HG03066 (cell line): ENCODE measurements around the gene RNASEH1.

Experiments
- ATAC-seq: cut with Tn5 transposase; IDR thresholded peaks from one replicate; pipeline ENCODE4 v1.9.1; 2021; ENCODE audit warnings: low read depth; ENCODE audit not compliant: unreplicated experiment

Gene RNASEH1

GRCh38 chr2:3563521-3563976 is 5.4 kb upstream of the RNASEH1 start:
- ATAC-seq: peak; percentile 48

GRCh38 chr2:3557639-3558204 is 411 bp downstream of the RNASEH1 start:
- peak; percentile 23 for ATAC-seq

DNA sequence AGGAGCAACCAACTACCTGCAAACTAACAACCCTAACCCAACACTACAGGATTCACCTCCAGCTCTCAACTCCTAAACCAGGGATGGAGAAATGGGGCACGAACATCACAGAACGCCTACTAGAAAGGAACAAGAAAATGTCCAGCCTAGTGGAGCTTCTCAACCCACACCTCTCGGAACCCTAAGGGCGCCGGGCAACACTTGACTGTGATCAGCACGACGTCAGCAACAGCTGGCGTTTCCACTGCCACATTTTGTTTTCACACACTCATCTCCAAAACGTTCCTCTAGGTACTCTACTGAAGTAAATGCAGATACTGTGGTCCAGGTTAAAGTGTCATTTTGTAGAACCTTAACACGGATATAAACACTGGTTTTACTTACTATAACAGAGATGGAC is 4.2 kb downstream of the RNASEH1 start:
- ATAC-seq: no peak

DNA sequence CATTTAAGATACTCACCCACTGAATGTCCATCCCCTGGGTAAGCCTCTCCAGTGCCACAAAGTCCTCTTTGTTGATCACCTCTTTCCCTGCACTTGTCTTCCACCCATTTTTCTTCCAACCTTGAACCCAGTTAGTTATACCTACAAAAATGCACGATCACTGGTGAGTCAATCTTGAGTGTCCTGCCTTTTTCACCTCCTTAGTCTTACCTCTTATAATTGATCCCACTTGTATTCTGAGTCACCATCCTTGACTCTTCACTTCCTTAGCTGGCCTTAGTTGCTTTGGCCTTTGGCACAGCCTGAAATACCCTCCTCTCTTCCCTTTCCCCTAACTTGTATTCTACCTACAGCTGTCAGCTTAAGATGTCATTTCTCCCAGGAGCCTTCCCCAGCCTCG is 10.2 kb downstream of the RNASEH1 start:
- ATAC-seq: no peak

GRCh38 chr2:3545788-3546478 is 12.2 kb downstream of the RNASEH1 start:
- ATAC-seq: no peak

DNA sequence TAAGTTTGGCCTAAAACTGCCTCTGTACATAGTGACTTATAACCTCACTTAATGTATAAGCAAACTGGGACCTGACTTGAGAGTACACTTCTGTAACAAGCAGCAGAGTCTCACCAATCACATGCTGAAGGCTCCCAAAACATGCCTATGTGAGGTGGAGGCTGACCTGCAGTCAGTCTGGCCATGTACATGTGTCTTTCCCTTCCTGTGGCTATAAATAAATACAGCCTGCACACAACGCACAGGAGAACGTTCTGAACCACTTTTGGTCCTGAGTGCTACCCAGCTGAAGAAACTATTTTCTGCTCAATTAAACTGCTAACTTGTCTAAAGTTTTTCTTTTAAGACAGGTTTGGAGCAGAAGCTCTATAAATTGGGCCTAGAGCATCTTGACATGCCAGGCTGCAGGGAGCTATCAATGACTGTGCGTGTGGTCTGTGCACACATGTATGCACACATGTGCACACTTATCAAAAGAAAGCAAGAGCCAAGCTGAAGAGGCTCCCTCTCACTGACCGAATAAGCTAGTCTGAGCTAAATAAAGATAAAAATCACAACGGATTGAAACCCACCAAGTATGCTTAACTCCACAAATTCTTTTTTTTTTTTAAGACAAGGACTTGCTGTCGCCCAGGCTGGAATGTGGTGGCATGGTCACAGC is 15.0 kb downstream of the RNASEH1 start:
- ATAC-seq: no peak

GRCh38 chr2:3542107-3542506 is 16.0 kb downstream of the RNASEH1 start:
- ATAC-seq: no peak

DNA sequence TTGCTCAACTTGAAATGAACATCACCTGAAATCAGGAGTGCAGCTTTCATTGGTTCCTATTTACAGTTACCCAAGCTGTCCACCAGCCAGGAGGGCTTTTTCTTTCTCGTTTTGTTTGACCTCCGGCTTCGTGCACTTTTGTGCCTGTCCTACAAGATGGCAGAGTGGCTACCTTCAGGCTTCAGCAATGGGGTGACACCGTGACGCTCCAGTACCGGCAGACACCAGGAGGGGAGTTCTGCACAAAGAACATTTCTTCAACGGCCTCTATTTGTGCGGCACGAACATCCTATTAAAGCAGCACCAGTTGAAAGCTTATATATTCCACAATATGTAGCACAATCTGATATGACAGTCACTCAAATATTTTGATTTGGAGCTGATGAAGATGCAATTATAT is 18.3 kb downstream of the RNASEH1 start:
- no peak for ATAC-seq

- no peak for ATAC-seq
Observed at GRCh38 chr2:3536682-3537632, 21.2 kb downstream of the RNASEH1 start.

DNA sequence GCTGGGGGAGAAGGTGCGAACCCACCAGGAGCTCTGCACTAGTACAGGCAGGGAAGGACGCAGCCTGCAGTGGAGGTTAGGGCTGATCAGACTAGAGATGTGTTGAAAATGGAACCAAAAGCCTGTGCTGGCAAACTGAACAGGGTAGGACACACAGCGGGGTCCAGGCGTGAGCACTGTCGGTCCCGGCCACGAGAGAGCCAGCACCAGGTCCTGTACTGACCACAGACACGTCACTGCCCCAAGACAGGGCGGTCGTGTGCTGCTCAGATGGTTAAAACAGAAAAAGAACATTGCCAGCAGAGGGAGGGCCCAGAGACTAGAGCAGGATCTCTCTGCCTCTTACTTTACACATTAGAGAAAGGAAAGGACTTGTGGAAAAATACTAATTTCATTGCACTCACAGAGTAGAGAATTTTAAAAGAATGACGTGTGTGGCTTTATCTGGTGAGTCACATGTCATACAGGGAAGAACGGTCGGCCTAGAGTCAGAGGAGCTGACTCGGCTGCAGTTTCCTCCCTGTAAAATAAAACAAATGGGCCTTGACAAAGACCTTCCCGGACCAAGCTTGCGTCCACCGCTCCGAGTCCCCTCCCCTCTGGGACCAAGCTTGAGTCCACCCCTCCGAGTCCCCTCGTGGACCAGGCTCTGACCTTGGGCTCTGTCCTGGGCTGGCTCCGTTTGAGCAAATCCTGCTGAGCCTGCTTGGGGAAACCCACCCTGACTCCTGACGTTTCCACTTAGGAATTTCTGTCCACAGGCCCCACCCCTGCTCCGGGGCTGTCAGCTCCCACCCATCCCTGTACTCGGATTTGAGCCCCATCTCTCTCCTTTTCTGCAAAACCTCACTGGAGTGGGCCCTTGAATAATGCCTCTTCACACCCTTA is 22.1 kb downstream of the RNASEH1 start:
- ATAC-seq: no peak

GRCh38 chr2:3535467-3535793 is 22.7 kb downstream of the RNASEH1 start:
- no peak for ATAC-seq

GRCh38 chr2:3534251-3534814 is 23.8 kb downstream of the RNASEH1 start:
- no peak for ATAC-seq

- no peak for ATAC-seq
Observed at GRCh38 chr2:3533836-3534235, 24.3 kb downstream of the RNASEH1 start.

GRCh38 chr2:3532941-3533340 is 25.2 kb downstream of the RNASEH1 start:
- ATAC-seq: no peak

DNA sequence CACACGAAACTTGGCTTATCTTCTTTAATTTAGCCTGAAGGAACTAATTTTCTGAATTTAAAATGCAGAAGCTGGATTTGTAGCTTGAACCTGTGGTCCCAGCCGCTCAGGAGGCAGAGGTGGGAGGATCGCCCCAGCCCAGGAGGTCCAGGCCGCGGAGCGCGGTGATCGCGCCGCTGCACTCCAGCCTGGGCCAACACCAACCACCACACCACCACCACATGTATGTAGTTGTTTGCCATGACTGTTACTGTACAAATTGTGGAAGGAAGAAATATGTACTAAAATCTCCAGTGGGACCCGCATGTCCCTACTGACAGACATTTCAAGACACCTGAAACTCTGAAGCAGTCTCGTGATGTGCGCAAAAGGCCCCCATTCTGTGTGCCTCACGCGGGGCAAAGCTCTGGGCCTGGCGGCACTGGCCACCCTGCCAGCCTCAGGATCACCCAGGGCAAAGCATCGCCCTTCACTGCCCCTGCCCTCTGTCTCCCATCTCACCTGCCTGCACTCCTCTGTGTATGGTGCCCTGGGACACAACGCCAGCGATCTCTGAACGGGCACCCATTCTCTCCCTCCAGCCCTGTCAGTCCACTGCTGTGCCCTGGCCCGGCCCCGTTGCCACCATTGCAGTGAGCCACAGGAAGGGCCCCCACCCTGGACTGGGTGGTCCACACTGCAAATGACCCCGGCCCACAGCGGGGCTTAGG is 28.7 kb downstream of the RNASEH1 start:
- ATAC-seq: no peak

DNA sequence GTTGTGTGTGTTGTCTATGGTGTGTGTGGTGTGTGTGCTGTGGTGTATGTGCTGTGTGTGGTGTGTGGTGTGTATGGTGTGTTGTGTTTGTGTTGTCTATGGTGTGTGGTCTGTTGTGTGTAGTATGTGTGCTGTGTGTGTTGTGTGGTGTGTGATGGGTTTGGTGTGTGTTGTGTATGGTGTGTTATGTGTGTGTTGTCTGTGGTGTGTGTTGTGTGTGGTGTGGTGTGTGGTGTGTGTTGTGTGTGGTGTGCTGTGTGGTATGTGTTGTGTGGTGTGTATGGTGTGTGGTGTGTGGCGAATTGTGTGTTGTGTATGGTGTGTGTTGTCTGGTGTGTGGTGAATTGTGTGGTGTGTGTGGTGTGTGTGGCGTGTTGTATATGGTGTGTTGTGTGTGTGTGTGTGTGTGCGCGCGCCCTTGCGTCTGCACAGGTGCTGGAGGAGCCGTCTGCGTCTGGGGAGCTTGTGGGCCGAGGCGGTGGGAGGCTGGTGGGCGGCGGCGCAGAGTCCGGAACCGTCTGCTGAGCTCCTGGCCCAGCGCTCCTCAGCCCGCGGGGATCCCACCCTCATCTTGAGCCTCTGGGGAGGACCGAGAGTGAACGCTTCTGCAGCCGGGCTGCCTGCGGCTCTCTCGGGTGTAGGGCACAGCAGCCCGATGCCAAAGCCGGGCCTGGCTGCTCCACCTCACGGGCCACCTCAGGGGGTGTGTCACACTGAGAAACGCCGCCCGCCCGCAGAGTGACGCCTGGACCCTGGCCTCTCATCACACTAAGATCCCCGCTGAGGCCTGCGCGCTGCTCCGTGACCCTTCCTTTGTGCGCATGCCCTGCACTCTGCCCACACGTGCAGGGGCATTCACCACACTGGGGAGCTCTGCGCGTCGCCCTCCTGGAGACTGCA is 30.0 kb downstream of the RNASEH1 start:
- no peak for ATAC-seq

DNA sequence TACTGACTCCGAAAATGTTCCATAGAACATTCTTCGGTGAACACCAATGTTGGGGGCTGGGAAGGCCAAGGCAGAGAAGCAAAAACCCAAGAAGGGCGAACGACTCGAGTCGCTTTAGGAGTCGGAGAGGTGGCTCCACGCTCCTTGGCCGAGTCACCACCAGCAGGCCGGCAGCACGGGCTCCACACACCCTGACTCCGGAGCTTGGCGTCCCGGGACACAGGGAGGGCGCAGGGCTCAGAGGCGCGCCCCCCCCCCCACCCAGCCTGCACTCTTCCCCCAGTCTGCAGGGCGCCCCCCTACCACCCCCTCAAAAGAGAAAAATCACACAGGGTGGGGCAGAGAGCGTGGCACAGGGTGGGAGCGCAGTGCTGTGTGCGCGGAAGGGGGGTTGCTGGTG is 31.3 kb downstream of the RNASEH1 start:
- no peak for ATAC-seq

- ATAC-seq: no peak
Observed at GRCh38 chr2:3523551-3524041, 34.5 kb downstream of the RNASEH1 start.
